ENCODE results near the gene CACNA1S.

The CACNA1S gene

GRCh38 chr1:201044119-201044518 is 68.1 kb downstream of the CACNA1S start:
- DNase-seq (ENCODE audit: low read depth) = no peak
- no peak for TF ChIP-seq POLR2A (IDR thresholded peaks at IDR 0.05; ENCODE audit: extremely low read depth, insufficient read length)
- no peak for TF ChIP-seq CTCF (IDR thresholded peaks at IDR 0.05; ENCODE audit: low read depth, low read length)
- TF ChIP-seq MAX (IDR thresholded peaks at IDR 0.05; ENCODE audit: low read depth, low read length) = no peak
- TF ChIP-seq MYC (IDR thresholded peaks at IDR 0.05; ENCODE audit: low read depth, low read length) = no peak
- H3K4me3 ChIP-seq (ENCODE audit: low read depth, low read length) = no peak overlapping the region

- no peak overlapping the region for H3K4me3 ChIP-seq (ENCODE audit: low read depth, low read length)
- peak; percentile 84 for DNase-seq (ENCODE audit: low read depth)
- no peak; the same call in 1 of the 2 replicates for TF ChIP-seq MAX (IDR thresholded peaks at IDR 0.05; ENCODE audit: low read depth, low read length)
- TF ChIP-seq MYC (IDR thresholded peaks at IDR 0.05; ENCODE audit: low read depth, low read length) = no peak
- peak; percentile 87 for TF ChIP-seq CTCF (IDR thresholded peaks at IDR 0.05; ENCODE audit: low read depth, low read length)
- no peak for TF ChIP-seq POLR2A (IDR thresholded peaks at IDR 0.05; ENCODE audit: extremely low read depth, insufficient read length)
These were observed 69.3 kb downstream of the CACNA1S start for GRCh38 chr1:201042779-201043461.

- TF ChIP-seq POLR2A (IDR thresholded peaks at IDR 0.05; ENCODE audit: extremely low read depth, insufficient read length) (no peak), MYC (IDR thresholded peaks at IDR 0.05; ENCODE audit: low read depth, low read length) (no peak), CTCF (IDR thresholded peaks at IDR 0.05; ENCODE audit: low read depth, low read length) (no peak), MAX (IDR thresholded peaks at IDR 0.05; ENCODE audit: low read depth, low read length) (no peak)
- H3K4me3 ChIP-seq (ENCODE audit: low read depth, low read length) = no peak overlapping the region
- no peak for DNase-seq (ENCODE audit: low read depth)
These were observed 71.2 kb downstream of the CACNA1S start for GRCh38 chr1:201041011-201041410.

- TF ChIP-seq MAX (IDR thresholded peaks at IDR 0.05; ENCODE audit: low read depth, low read length) = no peak
- TF ChIP-seq MYC (IDR thresholded peaks at IDR 0.05; ENCODE audit: low read depth, low read length) = no peak
- no peak for TF ChIP-seq CTCF (IDR thresholded peaks at IDR 0.05; ENCODE audit: low read depth, low read length)
- no peak for TF ChIP-seq POLR2A (IDR thresholded peaks at IDR 0.05; ENCODE audit: extremely low read depth, insufficient read length)
- no peak overlapping the region for H3K4me3 ChIP-seq (ENCODE audit: low read depth, low read length)
- no peak for DNase-seq (ENCODE audit: low read depth)
These were observed 72.3 kb downstream of the CACNA1S start for GRCh38 chr1:201039876-201040275.

- DNase-seq (ENCODE audit: low read depth) = no peak
- no peak for TF ChIP-seq CTCF (IDR thresholded peaks at IDR 0.05; ENCODE audit: low read depth, low read length)
- TF ChIP-seq POLR2A (IDR thresholded peaks at IDR 0.05; ENCODE audit: extremely low read depth, insufficient read length) = no peak
- TF ChIP-seq MYC (IDR thresholded peaks at IDR 0.05; ENCODE audit: low read depth, low read length) = no peak
- no peak for TF ChIP-seq MAX (IDR thresholded peaks at IDR 0.05; ENCODE audit: low read depth, low read length)
These were observed 72.8 kb downstream of the CACNA1S start for GRCh38 chr1:201039418-201039817.

More at GRCh38 chr1:201039418-201039817, 72.8 kb downstream of the CACNA1S start:
- no peak overlapping the region for H3K4me3 ChIP-seq (ENCODE audit: low read depth, low read length)

All from NB4 (cell line).